Fibroblast of the aortic adventitia (primary cell): ENCODE results near the gene KLF17. TPM values are rescaled to one million over a fixed set of nuclear protein-coding genes. Genes with fewer than 3 reads are reported as not detected.

Experiments used
- DNase-seq: peaks from one replicate; pipeline ENCODE4 v3.0.0-alpha.2; 2010; ENCODE audit warnings: low read depth
- H3K4me3 ChIP-seq: 2 replicates; pipeline ENCODE4 v1.5.1; 2011; ENCODE audit warnings: low read depth, mild to moderate bottlenecking, control low read depth, low read length, moderate library complexity
- CTCF ChIP-seq: IDR thresholded peaks from 2 replicates; pipeline ENCODE4 v1.5.1; 2011; ENCODE audit warnings: mild to moderate bottlenecking, low read length, control low read depth, inconsistent platforms; ENCODE audit not compliant: insufficient read depth
- total RNA-seq: library from RNA; depleted of rRNA; stranded (reverse); fragments of >200 nt; gene quantifications from 2 replicates; pipeline ENCODE4 v1.2.3, GENCODE V29; 2012; ENCODE audit warnings: low replicate concordance

Gene KLF17
- total RNA-seq, 1 donor: 0.27 TPM

GRCh38 chr1:44076066-44076465 is 42.6 kb upstream of the KLF17 start:
- no peak for TF ChIP-seq CTCF
- DNase-seq: peak; percentile 35

GRCh38 chr1:44077421-44077820 is 41.2 kb upstream of the KLF17 start:
- TF ChIP-seq CTCF: no peak
- no peak overlapping the region for H3K4me3 ChIP-seq
- DNase-seq: peak; percentile 16

More at GRCh38 chr1:44076066-44076465, 42.6 kb upstream of the KLF17 start:
- no peak overlapping the region for H3K4me3 ChIP-seq

- TF ChIP-seq CTCF: no peak
- H3K4me3 ChIP-seq: no peak overlapping the region
- DNase-seq: no peak
Observed at GRCh38 chr1:44078104-44078503, 40.5 kb upstream of the KLF17 start.

- no peak for DNase-seq
- TF ChIP-seq CTCF: no peak
- H3K4me3 ChIP-seq: no peak overlapping the region
Observed at GRCh38 chr1:44079566-44079965, 39.1 kb upstream of the KLF17 start.

GRCh38 chr1:44084998-44085675 is 33.5 kb upstream of the KLF17 start:
- H3K4me3 ChIP-seq: no peak overlapping the region
- TF ChIP-seq CTCF: no peak
- peak; percentile 89 for DNase-seq

- TF ChIP-seq CTCF: no peak
- no peak for DNase-seq
- no peak overlapping the region for H3K4me3 ChIP-seq
Observed at GRCh38 chr1:44086692-44087474, 31.7 kb upstream of the KLF17 start.
